GM21619 (cell line): Measurements from ENCODE around the gene APP.
"Not testable (repeated sequence)": the region's sequence is repeated elsewhere in the genome, so short reads cannot be mapped to it uniquely, and the experiment has no call there.

Experiments
- ATAC-seq: cut with Tn5 transposase; IDR thresholded peaks from one replicate; pipeline ENCODE4 v1.9.1; 2021; ENCODE audit not compliant: unreplicated experiment

APP gene

DNA sequence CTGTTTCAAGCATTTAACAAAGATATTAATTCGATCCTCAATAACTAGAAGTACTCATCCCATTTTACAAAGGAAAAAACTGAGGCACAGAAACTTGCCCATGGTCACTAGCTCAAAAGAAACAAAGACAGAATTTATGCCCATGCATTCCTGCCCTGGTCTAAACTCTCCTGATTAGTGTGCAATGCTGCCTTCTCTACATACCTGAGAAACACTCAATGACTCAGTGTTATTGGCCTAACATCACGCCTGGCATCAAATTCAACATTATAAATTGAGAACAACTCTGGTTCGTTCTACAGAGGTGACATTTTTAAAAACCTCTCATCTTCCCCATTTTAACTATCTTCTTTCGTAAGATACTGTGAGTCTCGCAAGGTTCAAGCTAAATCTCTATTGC lies 5.2 kb downstream of the APP start:
- ATAC-seq, result no peak

DNA sequence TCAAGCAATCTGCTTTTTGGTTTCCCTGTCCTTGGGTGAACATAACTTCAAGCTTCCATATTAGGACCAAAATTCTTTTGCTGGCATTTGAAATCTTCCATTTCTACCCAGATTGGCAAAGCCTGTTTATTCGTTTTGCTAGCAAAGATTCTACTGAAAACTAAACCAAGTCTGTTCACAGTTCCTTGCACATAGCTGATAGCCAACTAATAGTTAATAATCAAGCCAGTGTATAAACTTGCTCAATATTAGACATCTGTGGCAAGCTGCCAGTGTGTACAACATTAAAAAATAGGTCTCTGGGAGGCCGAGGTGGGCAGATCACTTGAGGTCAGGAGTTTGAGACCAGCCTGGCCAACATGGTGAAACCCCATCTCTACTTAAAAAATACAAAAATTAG lies 6.3 kb downstream of the APP start:
- ATAC-seq, result no peak

DNA sequence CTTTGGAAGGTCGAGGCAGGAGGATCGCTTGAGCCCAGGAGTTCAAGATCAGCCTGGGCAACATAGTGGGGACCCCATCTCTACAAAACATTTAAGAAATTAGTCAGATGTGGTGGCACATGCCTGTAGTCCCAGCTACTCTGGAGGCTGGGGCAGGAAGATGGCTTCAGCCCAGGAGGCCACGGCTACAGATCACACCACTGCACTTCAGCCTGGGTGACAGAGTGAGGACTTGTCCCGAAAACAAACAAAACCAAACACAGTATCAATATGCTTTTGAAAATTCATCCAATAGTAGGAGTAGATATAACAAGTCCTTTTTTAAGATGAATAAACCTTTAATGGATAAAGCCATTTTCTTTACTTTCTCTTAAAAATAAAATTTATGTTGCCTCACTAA lies 8.5 kb downstream of the APP start:
- no peak for ATAC-seq

DNA sequence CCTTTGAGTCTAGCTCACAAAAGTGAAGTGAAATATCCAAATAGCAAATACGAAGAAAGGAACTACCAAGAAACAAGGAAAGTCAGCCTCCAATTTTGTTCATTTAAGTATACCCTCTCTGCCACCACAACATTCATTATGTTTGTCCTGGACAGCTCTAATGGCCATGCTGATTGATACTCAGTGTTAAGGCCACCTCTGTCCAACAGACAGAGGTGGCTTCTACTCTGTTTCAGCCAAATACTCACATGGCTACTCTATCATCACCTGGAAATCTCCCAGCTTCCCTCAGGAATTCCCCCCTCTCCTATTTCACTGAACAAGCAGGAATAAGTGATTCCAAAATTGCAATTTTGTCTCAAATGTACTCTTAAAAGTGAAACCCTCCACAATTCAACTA lies 10.7 kb downstream of the APP start:
- no peak for ATAC-seq

DNA sequence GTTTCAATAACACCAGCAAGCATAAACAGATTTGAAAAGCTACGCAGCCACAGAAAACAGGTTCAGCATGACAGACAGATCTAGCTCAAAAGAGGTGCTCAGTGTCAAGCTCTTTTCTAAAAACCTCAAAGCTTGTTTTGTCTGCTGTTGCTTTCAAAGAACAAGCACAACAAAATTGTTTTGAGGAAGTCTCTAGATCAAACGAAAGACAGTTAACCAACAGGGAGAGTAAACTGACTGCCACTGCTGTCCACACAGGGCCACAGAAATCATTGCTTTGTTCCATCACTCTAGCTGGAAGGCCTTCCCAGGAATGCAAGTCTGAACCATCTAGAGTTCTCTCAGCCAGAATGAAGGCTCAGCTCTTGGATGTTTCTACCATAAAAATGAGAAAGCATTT lies 12.8 kb downstream of the APP start:
- no peak for ATAC-seq

DNA sequence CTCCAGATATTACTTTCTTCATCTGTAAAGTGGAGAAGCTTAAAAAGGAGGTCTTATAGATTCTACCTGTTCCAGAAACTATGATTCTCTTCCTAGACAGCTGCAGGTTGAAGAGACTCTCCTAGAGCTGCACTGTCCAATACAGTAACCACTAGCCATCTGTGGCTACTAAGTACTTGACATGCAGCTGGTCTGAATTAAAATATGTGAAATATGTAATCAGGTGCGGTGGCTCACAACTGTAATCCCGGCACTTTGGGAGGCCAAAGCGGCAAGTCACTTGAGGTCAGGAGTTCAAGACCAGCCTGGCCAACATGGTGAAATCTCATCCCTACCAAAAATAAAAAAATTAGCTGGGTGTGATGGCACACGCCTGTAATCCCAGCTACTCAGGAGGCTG lies 15.8 kb downstream of the APP start:
- no peak for ATAC-seq

DNA sequence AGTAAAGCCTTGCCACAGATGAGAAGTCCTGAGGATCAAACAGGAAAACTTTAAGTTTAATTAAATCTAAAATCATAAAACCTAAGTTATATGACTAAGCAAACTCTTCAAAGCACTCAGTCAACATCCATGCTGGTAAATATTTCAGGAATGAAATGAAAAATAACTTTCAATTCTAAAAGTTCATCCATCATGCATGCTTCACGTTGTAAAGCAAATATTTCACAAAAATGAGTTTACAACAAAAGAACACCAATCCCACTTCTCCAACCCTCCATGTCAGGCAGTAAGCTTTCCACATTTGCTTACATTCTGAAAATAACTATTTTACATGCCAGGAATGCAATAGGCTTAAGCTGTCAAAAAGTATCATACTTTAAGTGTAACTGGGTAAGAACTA lies 16.8 kb downstream of the APP start:
- no peak for ATAC-seq

DNA sequence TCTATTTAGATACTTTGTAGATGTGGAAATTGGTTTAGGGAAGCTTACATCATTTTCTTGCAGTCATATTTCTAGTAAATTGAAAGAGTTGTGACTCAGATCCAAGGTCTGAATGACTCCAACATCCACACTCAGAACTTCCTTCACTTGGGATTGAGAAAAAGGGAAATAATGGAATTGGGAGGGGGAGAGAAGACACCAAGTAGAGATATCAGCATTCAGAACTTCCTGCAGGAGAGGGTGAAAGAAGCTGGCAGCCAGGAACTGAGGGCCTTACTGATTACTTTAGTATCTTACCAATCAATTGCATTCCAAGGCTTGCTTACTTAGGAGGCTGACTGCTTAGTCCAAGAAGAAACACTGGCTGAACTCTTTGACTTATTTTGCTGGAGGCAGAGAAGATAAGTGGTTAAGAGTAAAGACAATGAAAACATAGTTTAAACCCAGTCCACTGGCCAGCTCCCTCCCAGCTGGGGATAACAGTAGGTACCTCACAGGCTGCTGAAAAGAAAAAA lies 21.7 kb downstream of the APP start:
- no peak for ATAC-seq

DNA sequence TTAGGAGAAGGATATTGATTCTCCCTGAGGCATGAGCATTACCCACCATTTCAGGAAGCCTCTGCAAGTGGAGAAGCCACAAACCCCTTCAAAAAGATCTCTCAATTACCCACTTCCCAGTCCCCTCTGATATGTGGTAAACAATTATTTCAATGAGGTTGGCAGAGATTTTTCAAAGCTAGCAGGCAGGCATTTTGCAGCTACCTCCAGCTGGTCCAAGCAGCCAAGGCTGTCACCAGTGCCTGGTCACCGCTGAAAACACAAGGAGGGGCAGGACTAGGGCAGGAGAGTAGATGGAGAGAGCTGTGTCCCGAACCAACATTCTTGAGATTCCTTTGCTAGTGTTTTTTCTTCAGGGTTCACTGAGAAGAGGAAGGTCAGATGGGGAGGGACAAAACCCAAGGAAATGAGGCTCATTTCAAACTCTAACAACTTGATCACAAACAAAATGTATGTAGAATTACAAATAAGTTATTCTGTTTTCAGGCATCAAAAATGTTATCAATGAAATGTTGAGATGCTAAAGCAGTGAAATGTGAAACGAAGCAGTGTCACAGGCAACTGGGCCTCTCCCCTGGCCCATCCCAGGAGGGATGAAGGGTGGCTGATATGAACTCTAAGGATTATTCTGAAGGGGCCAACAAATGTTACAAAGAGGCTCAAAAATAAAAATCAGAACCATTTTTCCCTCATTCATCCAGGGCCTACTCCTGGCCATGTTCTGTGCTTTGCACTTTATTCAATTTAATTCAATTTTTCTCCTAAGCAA lies 22.3 kb downstream of the APP start:
- no peak for ATAC-seq

DNA sequence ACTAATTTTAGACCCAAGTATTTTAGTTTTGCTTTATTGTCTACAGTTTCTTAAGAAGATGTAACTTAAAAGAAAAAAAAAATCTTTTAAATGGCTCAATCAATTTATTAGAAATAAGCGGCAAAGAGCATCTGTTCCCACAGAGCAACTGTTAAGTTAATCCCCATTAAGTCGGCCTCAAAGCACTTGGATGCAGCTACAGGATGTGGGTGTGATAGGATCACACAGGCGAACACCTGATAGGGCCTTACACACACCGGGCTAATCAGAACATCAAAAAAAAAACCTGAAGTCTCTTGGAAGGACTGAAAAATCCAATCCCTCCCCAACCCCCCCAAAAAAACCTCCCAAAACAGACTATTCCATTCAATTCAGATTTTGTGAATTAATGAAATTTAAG lies 23.0 kb downstream of the APP start:
- ATAC-seq, result no peak

DNA sequence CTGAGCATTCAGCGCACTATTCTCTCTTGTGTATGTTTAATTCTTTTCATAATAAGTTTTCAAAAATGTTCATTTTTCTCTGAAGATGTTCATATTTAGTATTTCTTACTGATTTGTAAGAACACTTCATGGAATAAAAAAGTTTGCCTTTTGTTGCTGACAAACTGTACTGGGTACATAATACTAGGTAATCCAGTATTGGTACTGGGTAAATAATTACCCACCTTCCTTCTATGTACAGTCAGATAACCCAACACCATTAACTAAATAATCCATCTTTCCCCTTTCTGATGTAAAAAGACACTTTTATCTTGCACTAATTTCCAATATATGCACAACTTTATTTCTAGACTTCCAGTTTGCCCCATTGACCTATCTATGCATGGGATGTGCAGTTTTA lies 23.9 kb downstream of the APP start:
- ATAC-seq, result no peak

DNA sequence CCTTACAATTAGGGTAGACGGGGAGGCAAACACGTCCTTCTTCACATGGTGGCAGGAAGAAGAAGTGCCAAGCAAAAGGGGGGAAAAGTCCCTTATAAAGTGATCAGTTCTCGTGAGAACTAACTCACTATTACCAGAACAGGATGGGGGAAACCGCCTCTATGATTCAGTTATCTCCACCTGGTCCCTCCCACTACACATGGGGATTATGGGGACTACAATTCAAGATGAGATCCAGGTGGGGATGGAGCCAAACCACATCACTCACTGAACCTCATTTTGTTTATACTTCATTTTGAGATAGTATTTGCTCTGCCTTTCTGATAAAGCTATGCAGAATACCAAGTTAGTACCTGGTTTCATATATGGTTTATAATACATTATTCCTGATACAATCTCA lies 26.5 kb downstream of the APP start:
- no peak for ATAC-seq

DNA sequence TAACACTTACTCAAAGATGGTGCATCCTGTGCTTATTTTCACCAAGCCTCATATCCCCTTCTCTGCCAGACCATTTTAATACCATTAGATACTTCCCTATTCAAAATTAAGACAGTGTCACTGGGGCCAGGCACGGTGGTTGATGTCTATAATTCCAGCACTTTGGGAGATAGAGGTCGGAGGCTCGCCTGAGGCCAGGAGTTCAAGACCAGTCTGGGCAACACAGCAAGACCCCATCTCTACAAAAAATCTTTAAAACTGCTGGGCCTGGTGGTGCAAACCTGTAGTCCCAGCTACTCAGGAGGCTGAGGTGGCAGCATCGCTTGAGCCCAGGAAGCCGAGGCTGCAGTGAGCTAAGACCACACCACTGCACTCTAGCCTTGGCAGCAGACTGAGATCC lies 28.2 kb downstream of the APP start:
- ATAC-seq, result no peak

DNA sequence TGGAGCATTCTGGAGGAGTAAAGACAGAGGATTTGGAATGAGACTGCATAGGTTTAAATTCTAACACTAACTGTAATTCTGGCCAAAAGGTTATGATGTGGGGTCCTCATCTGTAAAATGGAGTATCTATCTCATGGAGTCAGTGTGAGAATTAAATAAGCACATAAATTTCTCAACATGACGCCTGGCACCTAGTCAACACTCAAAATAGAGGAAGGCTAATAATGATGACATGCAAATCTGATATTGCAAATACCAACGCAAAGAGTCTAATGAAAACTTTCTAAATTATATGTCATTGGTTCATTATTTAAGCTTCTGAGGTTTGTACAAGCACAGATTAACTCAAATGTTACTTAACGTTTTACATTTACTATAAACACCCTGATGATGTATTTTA lies 29.6 kb downstream of the APP start:
- no peak for ATAC-seq

DNA sequence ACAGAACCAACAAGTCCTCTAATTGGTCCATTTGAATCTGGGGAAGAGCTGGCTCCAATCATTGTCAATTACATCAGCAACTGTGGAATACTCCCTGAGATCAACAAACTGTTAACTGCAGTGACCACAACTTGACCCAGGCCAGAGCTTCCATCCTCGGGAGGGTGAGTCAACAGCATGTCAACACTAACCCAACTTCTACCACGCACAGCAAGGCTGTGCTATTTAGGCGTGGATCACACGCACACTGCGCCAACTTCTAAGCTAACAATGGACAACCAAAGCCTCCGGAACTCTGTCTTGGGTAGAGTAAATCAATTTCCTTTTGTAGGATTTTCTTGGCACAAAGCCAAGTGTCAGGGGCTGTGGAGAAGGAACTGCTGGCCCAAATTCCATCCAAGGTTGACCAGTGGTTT lies 30.4 kb downstream of the APP start:
- no peak for ATAC-seq

DNA sequence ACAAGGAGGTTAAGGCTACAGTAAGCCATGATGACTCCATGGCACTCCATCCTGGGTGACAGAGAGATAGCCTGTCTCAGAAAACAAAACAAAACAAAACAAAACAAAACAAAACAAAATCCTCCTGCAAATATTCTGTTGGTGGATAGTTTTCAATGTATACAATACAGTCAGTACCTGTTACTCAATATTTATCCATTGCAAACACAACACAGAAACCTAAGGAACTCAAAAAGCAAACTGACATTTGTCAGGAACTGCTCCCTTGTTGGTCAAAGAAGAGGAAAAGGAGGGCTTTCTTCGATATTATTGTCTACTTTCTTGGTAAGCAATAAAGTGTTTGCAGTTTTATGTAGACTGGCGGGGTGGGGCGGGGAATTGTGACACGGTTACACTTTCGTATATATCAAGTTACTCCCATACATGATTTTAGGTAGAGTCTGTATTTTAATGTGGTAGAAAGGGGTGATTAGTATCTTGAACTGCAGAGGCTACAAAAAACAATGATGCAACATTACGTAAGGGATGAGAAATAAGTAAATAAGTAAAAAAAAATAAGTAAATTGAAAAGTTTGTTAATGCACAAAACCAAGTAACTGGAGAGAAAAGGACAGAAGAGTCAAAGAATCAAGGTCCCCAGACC lies 31.8 kb downstream of the APP start:
- no peak for ATAC-seq

DNA sequence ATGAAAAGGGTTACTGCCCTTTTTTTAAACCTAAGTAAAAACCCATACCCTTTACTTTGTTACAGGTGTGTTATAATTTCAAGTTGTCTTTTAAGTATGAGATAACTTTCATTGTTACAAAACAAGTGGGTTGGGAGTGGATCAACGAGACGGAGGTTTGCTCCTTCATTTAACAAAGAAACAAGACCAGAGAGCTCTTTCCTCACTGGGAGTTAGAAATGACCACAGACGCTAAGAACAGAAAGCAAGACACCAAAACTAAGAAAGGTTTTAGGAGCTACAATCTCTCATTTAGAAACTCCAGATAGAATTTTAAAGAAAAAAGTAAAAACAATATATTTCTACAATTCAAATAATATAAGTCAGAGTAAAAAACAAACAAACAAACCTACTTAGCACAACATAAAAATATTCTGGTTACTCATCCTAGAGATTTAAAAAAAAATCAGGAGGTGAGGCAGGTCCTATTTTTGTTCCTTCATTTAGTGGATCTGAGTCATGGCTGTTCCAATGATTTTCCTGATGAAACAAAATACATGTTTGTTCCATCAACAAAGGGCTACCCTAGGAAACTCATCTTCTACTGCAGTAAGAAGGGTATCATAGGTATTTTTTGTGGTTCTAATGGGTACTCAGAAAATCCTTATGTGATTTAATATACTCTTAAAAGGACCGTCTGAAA lies 33.0 kb downstream of the APP start:
- no peak for ATAC-seq

DNA sequence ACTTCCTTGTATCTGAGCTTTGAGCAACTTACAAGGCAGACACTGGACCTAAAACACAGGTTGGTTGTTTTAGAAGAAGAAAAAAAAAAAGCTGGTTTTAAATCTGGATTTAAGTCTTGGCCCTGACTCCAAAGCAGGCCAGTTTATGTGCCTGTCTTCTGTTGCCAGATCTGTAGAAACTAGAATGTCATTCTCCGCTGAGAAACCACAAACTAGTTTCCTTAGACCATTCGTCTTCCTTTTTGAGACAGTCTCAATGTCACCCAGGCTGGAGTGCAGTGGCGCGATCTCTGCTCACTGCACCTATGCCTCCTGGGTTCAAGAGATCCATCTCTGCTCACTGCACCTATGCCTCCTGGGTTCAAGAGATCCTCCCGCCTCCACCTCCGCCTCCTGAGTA lies 33.9 kb downstream of the APP start:
- ATAC-seq, result peak; percentile 97

DNA sequence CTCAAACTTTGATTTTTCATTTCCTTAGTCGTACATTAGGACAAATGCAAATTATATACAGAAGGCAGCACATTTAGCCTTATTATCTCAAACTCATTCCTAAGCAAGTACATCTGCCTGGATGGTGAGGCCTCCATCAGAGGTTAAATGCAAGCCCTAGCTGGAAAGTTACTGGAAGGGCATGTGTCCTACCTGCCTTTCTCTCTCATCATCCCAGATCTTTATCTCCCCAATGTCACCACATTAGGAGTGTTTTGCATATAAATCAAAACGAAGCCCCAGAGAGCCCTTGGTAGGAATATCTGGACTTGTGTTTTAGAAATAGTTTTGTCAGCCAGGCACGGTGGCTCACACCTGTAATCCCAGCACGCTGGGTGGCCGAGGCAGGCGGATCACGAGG lies 35.0 kb downstream of the APP start:
- no peak for ATAC-seq

DNA sequence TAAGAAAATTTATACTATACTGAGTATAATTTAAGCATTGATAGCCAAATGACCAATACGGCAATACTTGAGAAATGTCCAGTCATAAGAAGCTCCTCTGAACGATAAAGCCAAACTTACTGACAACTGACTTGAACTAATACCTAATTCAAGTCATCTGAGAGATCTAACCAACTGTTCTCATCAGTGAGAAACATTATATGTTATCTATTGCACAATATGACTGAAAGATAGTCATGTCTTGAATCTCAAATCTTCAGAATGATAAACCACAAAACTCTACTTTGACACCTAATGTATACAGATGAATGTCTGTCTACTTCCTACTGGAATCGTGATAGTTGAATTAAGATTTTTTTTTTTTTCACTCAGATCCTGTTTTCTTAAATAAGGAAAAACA lies 39.0 kb downstream of the APP start:
- no peak for ATAC-seq

DNA sequence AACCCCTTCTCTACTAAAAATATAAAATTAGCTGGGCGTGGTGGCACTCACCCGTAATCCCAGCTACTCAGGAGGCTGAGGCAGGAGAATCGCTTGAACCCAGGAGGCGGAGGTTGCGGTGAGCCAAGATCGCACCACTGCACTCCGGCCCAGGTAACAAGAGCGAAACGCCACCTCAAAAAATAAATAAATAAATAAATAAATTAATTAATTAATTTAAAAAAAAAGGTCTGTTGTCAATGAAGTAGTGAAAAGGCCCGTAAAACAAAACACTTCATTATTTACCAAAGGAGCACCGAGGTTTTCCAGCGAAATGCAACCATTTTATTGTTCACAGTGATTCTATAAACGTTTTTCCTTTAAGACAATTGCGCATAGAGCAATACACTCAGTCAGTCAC lies 39.5 kb downstream of the APP start:
- ATAC-seq, result not testable (repeated sequence)

DNA sequence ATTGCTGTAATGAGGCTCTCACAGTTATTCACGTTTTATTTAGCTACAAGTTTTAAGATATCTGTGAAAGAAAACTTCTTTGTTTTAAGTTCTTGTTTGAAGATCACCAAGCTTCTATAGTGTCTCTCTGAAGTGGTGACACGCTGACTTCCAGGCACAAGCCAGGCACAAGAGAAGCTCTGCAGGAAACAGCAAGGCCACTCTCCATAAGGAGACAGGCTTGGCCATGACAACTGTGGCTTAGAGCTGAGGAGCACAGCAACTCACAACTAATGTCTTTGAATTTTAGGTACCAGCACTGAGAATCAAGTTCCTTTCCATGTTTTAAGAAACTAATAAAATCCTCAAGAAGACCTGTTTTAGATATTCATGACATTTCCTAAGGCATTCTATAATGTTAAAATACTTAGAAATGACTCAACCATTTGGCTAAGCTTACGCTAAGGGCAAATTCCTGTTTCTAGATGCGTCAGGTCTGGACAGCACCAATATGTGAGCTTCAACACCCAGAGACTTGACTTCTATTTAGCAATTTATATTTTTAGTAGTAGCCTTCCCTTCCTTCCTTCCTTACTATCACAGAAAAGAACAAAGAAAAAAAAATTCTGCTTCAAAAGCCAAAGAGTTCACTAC lies 40.2 kb downstream of the APP start:
- ATAC-seq, result no peak
